Astrocyte of the spinal cord (primary cell): Measurements from ENCODE around the gene LANCL2.

Source experiments
- DNase-seq: peaks from one replicate; pipeline ENCODE4 v3.0.0; 2011; ENCODE audit warnings: low read depth, low spot score
- H3K4me3 ChIP-seq: 2 replicates; pipeline ENCODE4 v1.5.1; 2011; ENCODE audit warnings: low read depth, mild to moderate bottlenecking, low read length, moderate library complexity
- in situ Hi-C: cut with HindIII; loops from 2 replicates; pipeline ENCODE4 v1.10.0; 2017; ENCODE audit warnings: low sequenced_read_pairs
- TF ChIP-seq, protein P1 (sequence below): IDR thresholded peaks from 2 replicates; pipeline ENCODE4 v1.5.1; 2012; ENCODE audit warnings: low read depth, mild to moderate bottlenecking, low read length, inconsistent platforms

The LANCL2 gene, protein sequence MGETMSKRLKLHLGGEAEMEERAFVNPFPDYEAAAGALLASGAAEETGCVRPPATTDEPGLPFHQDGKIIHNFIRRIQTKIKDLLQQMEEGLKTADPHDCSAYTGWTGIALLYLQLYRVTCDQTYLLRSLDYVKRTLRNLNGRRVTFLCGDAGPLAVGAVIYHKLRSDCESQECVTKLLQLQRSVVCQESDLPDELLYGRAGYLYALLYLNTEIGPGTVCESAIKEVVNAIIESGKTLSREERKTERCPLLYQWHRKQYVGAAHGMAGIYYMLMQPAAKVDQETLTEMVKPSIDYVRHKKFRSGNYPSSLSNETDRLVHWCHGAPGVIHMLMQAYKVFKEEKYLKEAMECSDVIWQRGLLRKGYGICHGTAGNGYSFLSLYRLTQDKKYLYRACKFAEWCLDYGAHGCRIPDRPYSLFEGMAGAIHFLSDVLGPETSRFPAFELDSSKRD

DNA sequence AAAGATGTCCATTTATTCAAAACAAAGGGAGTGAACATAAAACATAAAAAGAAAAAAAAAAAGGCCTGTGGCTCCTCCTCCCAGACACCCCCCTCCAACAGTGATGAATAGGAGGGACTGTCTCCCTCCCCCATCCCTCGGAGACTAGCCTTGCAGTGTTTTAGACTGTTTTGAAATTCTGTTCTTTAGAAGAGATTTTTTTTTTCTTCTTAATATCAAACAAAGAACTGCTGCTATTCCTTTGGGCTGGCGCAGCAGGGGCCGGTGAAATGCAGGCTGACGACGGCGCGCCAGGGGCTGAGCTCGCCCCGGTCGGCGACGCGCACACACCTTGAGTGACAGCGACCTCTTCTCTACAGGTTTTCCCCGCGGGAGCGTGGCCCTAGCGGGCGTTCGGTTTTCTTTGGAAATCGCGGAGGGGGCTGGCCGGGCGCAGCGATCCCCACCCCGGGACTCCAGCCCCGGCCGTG lies at the start of gene LANCL2:
Gene LANCL2, plus strand, starts transcription at position 133 of the 470 bp plus-strand sequence. CDS start 689 bp downstream, outside the sequence.
- in situ Hi-C loops, result no loop called here
- H3K4me3 ChIP-seq, result peak within 1 kb of the TSS; percentile 86
- peak; percentile 55 for DNase-seq
- TF ChIP-seq, protein P1, sequence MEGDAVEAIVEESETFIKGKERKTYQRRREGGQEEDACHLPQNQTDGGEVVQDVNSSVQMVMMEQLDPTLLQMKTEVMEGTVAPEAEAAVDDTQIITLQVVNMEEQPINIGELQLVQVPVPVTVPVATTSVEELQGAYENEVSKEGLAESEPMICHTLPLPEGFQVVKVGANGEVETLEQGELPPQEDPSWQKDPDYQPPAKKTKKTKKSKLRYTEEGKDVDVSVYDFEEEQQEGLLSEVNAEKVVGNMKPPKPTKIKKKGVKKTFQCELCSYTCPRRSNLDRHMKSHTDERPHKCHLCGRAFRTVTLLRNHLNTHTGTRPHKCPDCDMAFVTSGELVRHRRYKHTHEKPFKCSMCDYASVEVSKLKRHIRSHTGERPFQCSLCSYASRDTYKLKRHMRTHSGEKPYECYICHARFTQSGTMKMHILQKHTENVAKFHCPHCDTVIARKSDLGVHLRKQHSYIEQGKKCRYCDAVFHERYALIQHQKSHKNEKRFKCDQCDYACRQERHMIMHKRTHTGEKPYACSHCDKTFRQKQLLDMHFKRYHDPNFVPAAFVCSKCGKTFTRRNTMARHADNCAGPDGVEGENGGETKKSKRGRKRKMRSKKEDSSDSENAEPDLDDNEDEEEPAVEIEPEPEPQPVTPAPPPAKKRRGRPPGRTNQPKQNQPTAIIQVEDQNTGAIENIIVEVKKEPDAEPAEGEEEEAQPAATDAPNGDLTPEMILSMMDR, result no peak

- H3K4me3 ChIP-seq, result no peak overlapping the region
- TF ChIP-seq, protein P1, result no peak
- in situ Hi-C loops, result no loop called here
- peak; percentile 91 for DNase-seq
Observed at GRCh38 chr7:55325371-55325792, 39.8 kb upstream of the LANCL2 start.

GRCh38 chr7:55326081-55326835 lies 38.9 kb upstream of the LANCL2 start:
- no peak for DNase-seq
- in situ Hi-C loops, result no loop called here
- H3K4me3 ChIP-seq, result no peak overlapping the region
- TF ChIP-seq, protein P1, result no peak

DNA sequence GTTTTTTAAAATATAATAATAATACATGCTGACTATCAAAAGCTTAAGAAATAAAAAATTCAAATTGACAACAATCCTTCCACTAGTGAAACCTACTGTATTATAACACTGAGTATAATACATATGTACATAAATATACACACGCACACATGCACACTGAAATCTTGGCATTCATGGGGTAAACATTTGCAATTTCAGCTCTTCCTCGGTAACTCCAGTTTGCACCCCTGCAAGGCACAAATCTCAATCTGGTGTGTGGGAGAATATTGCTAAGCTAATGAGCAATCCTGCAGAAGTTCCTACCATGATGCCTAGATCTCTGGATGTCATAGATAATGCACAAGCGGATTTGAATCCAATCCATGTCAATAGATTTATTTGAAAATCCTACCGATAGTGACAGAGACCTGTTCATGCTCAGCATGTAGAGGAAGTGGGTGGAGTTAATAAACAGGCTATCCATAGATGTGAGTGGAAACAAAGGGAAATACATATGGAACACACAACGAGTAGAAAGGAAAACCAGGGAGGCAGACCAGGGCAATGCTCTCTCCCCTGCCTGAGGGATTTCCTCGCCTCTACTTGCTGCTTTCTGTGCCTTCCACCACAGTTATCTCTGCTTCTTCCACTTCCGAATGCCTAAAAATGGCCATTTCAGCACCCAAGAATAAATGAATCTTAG lies 38.1 kb upstream of the LANCL2 start:
- no peak overlapping the region for H3K4me3 ChIP-seq
- TF ChIP-seq, protein P1, result no peak
- DNase-seq, result no peak
- in situ Hi-C loops, result no loop called here

- in situ Hi-C loops, result no loop called here
- DNase-seq, result no peak
- TF ChIP-seq, protein P1, result no peak
- H3K4me3 ChIP-seq, result no peak overlapping the region
Observed at GRCh38 chr7:55335151-55335550, 30.0 kb upstream of the LANCL2 start.

DNA sequence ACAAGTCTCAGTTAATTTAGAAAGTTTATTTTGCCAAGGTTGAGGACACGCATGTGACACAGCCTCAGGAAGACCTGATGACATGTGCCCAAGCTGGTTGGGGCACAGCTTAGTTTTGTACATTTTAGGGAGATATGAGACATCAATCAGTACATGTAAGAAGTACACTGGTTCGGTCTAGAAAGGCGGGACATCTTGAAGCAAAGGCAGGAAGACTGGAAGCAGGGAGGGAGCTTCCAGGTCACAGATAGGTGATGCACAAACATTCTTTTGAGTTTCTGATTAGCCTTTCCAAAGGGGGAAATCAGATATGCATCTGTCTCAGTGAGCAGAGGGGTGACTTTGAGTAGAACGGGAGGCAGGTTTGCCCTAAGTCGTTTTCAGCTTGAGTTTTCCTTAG lies 29.4 kb upstream of the LANCL2 start:
- TF ChIP-seq, protein P1, result no peak
- DNase-seq, result no peak
- no peak overlapping the region for H3K4me3 ChIP-seq
- in situ Hi-C loops, result no loop called here
